Smooth muscle cell of the brain vasculature (primary cell): ENCODE measurements around the gene CTSL.
"Not testable (repeated sequence)": the region's sequence is repeated elsewhere in the genome, so short reads cannot be mapped to it uniquely, and the experiment has no call there.

Experiments
- DNase-seq: peaks from one replicate; pipeline ENCODE4 v3.0.0-alpha.2; 2012; ENCODE audit warnings: low read depth, low spot score

The CTSL gene

GRCh38 chr9:87758330-87758729 lies 32.4 kb downstream of the CTSL start:
- not testable (repeated sequence) for DNase-seq

GRCh38 chr9:87759980-87760379 lies 34.1 kb downstream of the CTSL start:
- not testable (repeated sequence) for DNase-seq

GRCh38 chr9:87760529-87760928 lies 34.6 kb downstream of the CTSL start:
- no peak for DNase-seq

- no peak for DNase-seq
Observed at GRCh38 chr9:87763286-87763685, 37.4 kb downstream of the CTSL start.

DNA sequence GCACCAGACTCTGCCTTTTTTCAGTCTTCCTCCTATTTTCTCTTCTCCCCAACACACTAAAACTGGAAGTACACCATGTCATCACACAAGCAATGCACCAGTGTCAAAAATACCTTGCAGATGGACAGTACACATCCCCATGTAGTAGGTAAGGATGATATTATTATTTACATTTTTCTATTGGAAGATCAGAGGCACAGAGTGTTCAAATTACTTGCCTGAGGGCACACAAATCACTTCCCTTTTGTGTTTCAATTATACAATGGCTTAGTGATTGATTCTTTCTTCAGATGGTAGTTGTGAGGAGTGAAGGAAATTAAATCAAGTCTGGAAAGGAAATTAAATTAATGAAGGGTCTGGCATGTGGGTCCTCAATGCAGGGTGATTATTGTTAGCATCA lies 39.6 kb downstream of the CTSL start:
- no peak for DNase-seq

DNA sequence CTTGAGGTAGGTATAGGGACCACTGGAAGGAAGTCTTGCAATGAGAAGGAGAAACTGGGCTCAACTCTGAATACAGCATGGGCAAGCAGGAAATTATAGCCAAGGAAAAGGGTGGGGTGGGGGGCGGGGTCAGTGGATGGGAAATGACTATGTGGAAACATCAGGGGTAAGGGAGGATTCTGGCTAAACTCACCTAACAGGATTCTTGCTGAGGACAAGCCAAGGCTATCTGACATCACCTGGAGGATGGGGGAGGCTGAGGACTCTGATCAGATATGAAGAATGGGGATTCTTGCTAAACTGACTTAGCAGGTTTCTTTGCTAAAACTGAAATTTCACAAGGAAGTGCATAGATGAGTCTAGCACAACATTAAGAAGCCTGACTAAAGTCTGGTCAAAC lies 40.8 kb downstream of the CTSL start:
- DNase-seq: no peak

DNA sequence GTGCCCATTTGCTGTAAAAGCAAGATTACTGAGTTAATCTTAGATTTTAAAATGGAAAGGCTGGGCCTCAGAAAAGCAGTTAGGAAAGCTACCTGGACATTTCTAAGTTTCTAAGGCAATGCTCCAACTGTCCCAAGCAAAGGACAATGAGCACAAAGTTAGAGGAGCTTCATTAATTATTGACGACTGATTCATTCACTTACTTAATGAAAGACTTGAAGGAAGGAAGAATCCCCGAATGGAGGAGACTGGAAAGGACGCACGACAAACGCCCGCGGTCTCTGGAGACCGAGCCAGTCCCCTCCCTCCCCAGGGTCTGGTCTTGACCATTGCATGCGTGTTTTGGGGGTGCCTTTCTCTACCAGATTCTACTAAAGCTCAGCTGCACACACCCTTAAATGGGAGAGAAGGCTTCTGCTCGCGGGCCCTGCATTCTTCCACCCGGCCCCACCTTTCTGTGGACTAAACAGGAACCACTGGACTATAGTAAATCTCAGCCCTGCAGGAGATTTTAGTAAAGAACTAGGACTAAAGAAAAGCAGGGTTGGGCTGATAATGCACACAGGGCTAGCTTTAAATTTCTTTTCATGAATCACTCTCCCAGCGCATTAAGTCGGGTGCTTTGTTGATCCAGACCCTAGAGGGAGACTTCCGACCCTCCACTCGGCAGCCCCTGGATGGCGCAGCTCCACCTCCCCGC lies 44.8 kb downstream of the CTSL start:
- no peak for DNase-seq

DNA sequence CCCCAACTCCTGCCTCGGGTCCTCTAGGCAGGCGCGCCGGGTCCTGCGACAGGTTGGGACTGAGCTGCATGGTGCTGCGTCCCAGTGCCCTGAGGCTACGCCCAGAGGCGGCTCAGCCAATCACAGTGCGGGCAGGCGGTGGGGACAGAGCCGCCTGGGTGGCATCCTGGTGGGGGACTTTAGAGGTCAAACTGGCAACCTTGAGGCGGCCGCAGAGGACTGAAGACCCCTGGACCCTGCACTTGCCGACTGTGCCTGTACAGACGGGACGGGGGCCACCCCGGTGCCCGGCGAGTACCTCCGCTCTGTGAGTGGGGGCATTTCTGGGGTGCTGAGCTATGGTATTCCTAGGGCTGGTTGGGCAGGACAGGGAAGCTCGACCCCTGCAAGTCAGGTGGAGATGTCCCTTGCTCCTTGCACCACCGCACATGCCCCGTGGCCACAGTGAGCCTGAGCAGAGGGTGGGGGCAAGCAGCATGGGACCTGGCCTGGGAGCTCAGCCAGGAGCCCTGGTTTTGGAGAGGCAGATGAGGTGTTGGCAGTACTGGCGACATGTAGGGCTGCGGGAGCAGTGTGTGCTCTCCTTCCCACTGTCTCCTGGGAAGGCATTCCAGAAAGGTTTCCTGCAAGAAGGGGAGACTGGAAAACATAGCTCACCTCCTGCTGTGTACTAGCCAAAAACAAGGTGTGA lies 45.5 kb downstream of the CTSL start:
- no peak for DNase-seq

GRCh38 chr9:87776481-87777379 lies 50.8 kb downstream of the CTSL start:
- DNase-seq: no peak

- no peak for DNase-seq
Observed at GRCh38 chr9:87778996-87779395, 53.1 kb downstream of the CTSL start.
